GM12872 (cell line): Measurements from ENCODE around the gene EPB41L3.

Source experiments
- TF ChIP-seq, protein P1 (sequence below): IDR thresholded peaks from 3 replicates; pipeline ENCODE4 v1.5.1; 2011; ENCODE audit warnings: low read depth, mild to moderate bottlenecking, low read length, moderate library complexity; ENCODE audit not compliant: insufficient read depth

EPB41L3 gene

GRCh38 chr18:5449858-5450509, 93.8 kb downstream of the EPB41L3 start:
- TF ChIP-seq, protein P1, sequence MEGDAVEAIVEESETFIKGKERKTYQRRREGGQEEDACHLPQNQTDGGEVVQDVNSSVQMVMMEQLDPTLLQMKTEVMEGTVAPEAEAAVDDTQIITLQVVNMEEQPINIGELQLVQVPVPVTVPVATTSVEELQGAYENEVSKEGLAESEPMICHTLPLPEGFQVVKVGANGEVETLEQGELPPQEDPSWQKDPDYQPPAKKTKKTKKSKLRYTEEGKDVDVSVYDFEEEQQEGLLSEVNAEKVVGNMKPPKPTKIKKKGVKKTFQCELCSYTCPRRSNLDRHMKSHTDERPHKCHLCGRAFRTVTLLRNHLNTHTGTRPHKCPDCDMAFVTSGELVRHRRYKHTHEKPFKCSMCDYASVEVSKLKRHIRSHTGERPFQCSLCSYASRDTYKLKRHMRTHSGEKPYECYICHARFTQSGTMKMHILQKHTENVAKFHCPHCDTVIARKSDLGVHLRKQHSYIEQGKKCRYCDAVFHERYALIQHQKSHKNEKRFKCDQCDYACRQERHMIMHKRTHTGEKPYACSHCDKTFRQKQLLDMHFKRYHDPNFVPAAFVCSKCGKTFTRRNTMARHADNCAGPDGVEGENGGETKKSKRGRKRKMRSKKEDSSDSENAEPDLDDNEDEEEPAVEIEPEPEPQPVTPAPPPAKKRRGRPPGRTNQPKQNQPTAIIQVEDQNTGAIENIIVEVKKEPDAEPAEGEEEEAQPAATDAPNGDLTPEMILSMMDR = no peak

GRCh38 chr18:5447442-5447841, 96.4 kb downstream of the EPB41L3 start:
- TF ChIP-seq, protein P1 = no peak

DNA sequence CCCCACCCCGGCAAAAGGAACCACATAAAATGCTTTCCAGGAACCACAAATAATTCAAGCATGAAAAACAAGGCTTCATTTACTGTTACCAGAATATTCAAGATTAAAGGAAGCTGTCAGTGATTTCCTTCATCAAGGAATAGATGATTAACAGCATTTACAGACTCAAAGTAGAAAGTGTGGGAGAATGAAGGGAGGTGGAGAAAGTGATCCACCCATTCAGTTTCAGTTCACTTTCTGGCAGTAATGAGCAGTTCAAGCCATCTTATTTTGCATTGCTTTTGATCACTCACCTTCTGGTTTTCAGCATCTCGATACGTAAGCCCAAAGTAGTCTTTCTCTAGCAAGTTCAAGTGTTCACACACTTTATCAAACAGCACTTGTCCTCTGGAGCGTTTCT, 99.0 kb downstream of the EPB41L3 start:
- TF ChIP-seq, protein P1 = no peak

DNA sequence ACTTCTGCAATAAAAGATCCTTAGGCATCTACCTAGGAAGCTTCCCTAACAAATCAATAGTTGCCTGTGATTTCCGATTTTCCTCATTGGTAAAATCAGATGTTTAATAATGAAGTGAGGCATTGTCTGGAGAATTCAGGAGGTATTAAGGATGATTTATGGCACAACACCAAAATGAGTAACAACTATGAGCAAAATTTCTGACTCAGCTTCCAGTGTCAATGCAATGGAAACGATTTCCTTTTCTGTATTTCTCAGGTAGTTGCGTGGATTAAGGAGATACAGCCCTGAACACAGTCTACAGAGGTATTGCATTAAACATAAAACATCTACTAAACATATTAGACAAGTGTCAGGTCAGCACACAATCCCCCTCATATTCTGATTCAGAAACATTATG, 99.5 kb downstream of the EPB41L3 start:
- TF ChIP-seq, protein P1 = no peak

- TF ChIP-seq, protein P1 = no peak
Observed at GRCh38 chr18:5439986-5440696, 103.7 kb downstream of the EPB41L3 start.

- TF ChIP-seq, protein P1 = no peak
Observed at GRCh38 chr18:5434425-5434824, 109.4 kb downstream of the EPB41L3 start.

- TF ChIP-seq, protein P1 = no peak
Observed at GRCh38 chr18:5431836-5432575, 111.8 kb downstream of the EPB41L3 start.
